ENCODE measurements around the gene TFRC. TPM values are rescaled to one million over a fixed set of nuclear protein-coding genes. Genes with fewer than 3 reads are reported as not detected.

TFRC gene
- total RNA-seq, 1 donor from 2014 or later, result 87.7 TPM

- no peak overlapping the region for H3K27ac Mint-ChIP-seq
- H3K9me3 Mint-ChIP-seq, result no peaks in the 10 kb centered on the region
- H3K4me1 Mint-ChIP-seq, result no peaks in the 10 kb centered on the region
- Histone ChIP-seq H4K20me1 (ENCODE audit: low read depth) (no peaks in the 10 kb centered on the region), H3K27ac (no peak overlapping the region), H3K4me1 (no peaks in the 10 kb centered on the region), H3K27me3 (no peaks in the 10 kb centered on the region), H3K4me2 (no peak overlapping the region), H3K4me3 (no peak overlapping the region), H3F3A (ENCODE audit: low read depth) (no peaks in the 10 kb centered on the region), H3K9ac (no peak overlapping the region), H2AFZ (replicated peaks) (no peak overlapping the region), H3K79me2 (ENCODE audit: low read depth) (no peaks in the 10 kb centered on the region), H3K36me3 (peaks cover 9% of the 10 kb centered on the region), H3K9me3 (ENCODE audit: low read depth) (no peaks in the 10 kb centered on the region)
- DNase-seq (ENCODE audit: low spot score), result no peak
- no peak overlapping the region for H3K4me3 Mint-ChIP-seq
- H3K27me3 Mint-ChIP-seq (ENCODE audit: insufficient read depth, low read depth), result no peaks in the 10 kb centered on the region
- H3K36me3 Mint-ChIP-seq, result peaks cover 40% of the 10 kb centered on the region
- TF ChIP-seq CTCF (IDR thresholded peaks at IDR 0.05), result no peak
- TF ChIP-seq EZH2 (IDR thresholded peaks at IDR 0.05), result no peak
- TF ChIP-seq EZH2phosphoT487 (IDR thresholded peaks at IDR 0.05), result no peak
Observed at GRCh38 chr3:196050597-196050996, 31.3 kb downstream of the TFRC start.

GRCh38 chr3:196049653-196050052 lies 32.2 kb downstream of the TFRC start:
- no peaks in the 10 kb centered on the region for H3K4me1 Mint-ChIP-seq
- Histone ChIP-seq H3K79me2 (ENCODE audit: low read depth) (no peaks in the 10 kb centered on the region), H3K27me3 (no peaks in the 10 kb centered on the region), H3K4me3 (no peak overlapping the region), H4K20me1 (ENCODE audit: low read depth) (no peaks in the 10 kb centered on the region), H3F3A (ENCODE audit: low read depth) (no peaks in the 10 kb centered on the region), H2AFZ (replicated peaks) (no peak overlapping the region), H3K9ac (no peak overlapping the region), H3K4me2 (no peak overlapping the region), H3K27ac (no peak overlapping the region), H3K36me3 (peaks cover 9% of the 10 kb centered on the region), H3K9me3 (ENCODE audit: low read depth) (no peaks in the 10 kb centered on the region), H3K4me1 (no peaks in the 10 kb centered on the region)
- no peak for DNase-seq (ENCODE audit: low spot score)
- no peaks in the 10 kb centered on the region for H3K27me3 Mint-ChIP-seq (ENCODE audit: insufficient read depth, low read depth)
- TF ChIP-seq EZH2phosphoT487 (IDR thresholded peaks at IDR 0.05), result no peak
- TF ChIP-seq EZH2 (IDR thresholded peaks at IDR 0.05), result no peak
- TF ChIP-seq CTCF (IDR thresholded peaks at IDR 0.05), result no peak
- H3K36me3 Mint-ChIP-seq, result peaks cover 30% of the 10 kb centered on the region
- H3K9me3 Mint-ChIP-seq, result no peaks in the 10 kb centered on the region
- H3K4me3 Mint-ChIP-seq, result no peak overlapping the region
- H3K27ac Mint-ChIP-seq, result no peak overlapping the region

GRCh38 chr3:196048922-196049598 lies 32.8 kb downstream of the TFRC start:
- H3K4me3 Mint-ChIP-seq, result no peak overlapping the region
- H3K27ac Mint-ChIP-seq, result no peak overlapping the region
- H3K36me3 Mint-ChIP-seq, result peaks cover 27% of the 10 kb centered on the region

GRCh38 chr3:196047391-196048030 lies 34.4 kb downstream of the TFRC start:
- Histone ChIP-seq H3K4me1 (no peaks in the 10 kb centered on the region), H4K20me1 (ENCODE audit: low read depth) (no peaks in the 10 kb centered on the region), H3K36me3 (no peaks in the 10 kb centered on the region), H3K27ac (no peak overlapping the region), H3K9me3 (ENCODE audit: low read depth) (no peaks in the 10 kb centered on the region), H3F3A (ENCODE audit: low read depth) (no peaks in the 10 kb centered on the region), H3K27me3 (no peaks in the 10 kb centered on the region), H3K4me2 (no peak overlapping the region), H3K4me3 (no peak overlapping the region), H3K9ac (no peak overlapping the region), H2AFZ (replicated peaks) (no peak overlapping the region), H3K79me2 (ENCODE audit: low read depth) (no peaks in the 10 kb centered on the region)
- Mint-ChIP-seq H3K36me3 (peaks cover 23% of the 10 kb centered on the region), H3K27me3 (ENCODE audit: insufficient read depth, low read depth) (no peaks in the 10 kb centered on the region), H3K4me1 (no peaks in the 10 kb centered on the region), H3K27ac (peak overlapping the region; percentile 47), H3K4me3 (no peak overlapping the region), H3K9me3 (no peaks in the 10 kb centered on the region)
- TF ChIP-seq CTCF (IDR thresholded peaks at IDR 0.05) (no peak), EZH2phosphoT487 (IDR thresholded peaks at IDR 0.05) (no peak), EZH2 (IDR thresholded peaks at IDR 0.05) (no peak)
- no peak for DNase-seq (ENCODE audit: low spot score)

More at GRCh38 chr3:196048922-196049598, 32.8 kb downstream of the TFRC start:
- Histone ChIP-seq H4K20me1 (ENCODE audit: low read depth) (no peaks in the 10 kb centered on the region), H3K4me2 (no peak overlapping the region), H3K27ac (no peak overlapping the region), H3K27me3 (no peaks in the 10 kb centered on the region), H3K9ac (no peak overlapping the region), H3F3A (ENCODE audit: low read depth) (no peaks in the 10 kb centered on the region), H2AFZ (replicated peaks) (no peak overlapping the region), H3K4me1 (no peaks in the 10 kb centered on the region), H3K9me3 (ENCODE audit: low read depth) (no peaks in the 10 kb centered on the region), H3K79me2 (ENCODE audit: low read depth) (no peaks in the 10 kb centered on the region), H3K36me3 (peaks cover 9% of the 10 kb centered on the region), H3K4me3 (no peak overlapping the region)
- TF ChIP-seq EZH2phosphoT487 (IDR thresholded peaks at IDR 0.05) (no peak), EZH2 (IDR thresholded peaks at IDR 0.05) (no peak)
- H3K4me1 Mint-ChIP-seq, result no peaks in the 10 kb centered on the region
- DNase-seq (ENCODE audit: low spot score), result no peak
- no peaks in the 10 kb centered on the region for H3K9me3 Mint-ChIP-seq
- H3K27me3 Mint-ChIP-seq (ENCODE audit: insufficient read depth, low read depth), result no peaks in the 10 kb centered on the region
